ENCODE measurements around the gene HOXA6. TPM values are rescaled to one million over a fixed set of nuclear protein-coding genes. Genes with fewer than 3 reads are reported as not detected.
A peak's percentile ranks its signal among the peaks of the same experiment; 100 is the strongest.

HOXA6 gene
- polyA plus RNA-seq, 2 of the 4 experiments (the other 2 are of a cell fraction), result 0.90 to 2.1 TPM

DNA sequence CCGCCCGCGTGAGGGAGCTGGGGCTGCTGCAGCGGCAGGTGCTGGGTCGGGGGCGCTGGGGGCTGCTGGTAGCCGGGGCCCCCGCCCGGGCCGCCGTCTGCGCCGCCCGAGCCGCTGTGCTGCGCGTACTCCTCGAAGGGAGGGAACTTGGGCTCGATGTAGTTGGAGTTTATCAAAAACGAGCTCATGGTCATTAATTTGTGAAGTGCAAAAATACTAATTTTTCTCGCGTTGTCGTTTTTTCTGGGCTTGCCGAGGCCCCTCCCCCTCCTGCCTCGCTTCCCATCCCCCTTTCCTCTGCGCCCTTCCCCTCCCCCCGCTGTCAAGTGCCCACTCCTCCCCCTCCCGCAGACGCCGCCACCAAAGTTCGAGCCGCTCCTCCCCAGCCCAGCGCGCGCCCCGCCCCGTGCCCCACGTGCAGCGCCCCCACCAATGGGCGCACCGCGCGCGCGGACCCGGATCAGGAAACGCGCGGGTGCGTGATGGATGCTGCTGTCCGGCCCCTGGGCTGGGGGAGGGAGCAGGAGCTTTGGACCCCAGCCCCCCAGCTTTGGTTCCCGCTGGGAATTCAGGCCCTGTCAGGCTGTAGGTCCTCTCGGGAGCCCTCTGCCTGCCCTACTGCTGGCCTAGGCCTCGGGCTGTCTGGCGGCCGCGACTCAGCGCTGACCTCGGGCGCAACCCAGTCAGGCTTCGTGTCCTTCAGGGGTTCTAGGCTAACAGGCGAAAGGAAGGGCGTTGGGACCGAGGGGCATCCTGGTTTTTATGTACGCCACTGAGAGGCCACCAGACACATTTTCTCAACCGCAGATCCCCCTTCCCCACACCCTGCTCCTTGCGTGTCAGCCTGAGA lies 16.8 kb downstream of the HOXA6 start, which contains the start of gene HOXA4:
HOXA4 (minus strand) TSS at position 218 of the 850 bp plus-strand sequence; CDS start at position 194, 24 bp downstream.
- 56% methylated on average over 34 of the region's 67 CpGs for WGBS (ENCODE audit: missing lambda C conversion rate)
- H3K4me2 ChIP-seq, result peak within 1 kb of the TSS; percentile 63
- H3K4me1 ChIP-seq, result peaks cover 31% of the 10 kb centered on the region
- no peak for FAIRE-seq
- peak in 1 of 2 experiments; percentile 84 for DNase-seq (ENCODE audit: low read depth in 1 of 2, low spot score in 1 of 2)
- CTCF ChIA-PET, result interaction anchor here (0.5 to 3.8 kb wide), 14 partner anchors 9 to 451 kb away, joined by 3 to 22 read pairs (median 3); partner anchors contain the start of gene HOXA5
- H3K4me3 ChIP-seq, result peak within 1 kb of the TSS; percentile 54
- POLR2A ChIA-PET, result interaction anchor here (0.7 to 2.2 kb wide), 6 partner anchors 8 to 266 kb away, joined by 3 to 13 read pairs (median 5); partner anchors contain the start of gene SKAP2
- ATAC-seq, result peak; percentile 87 to 88
- peak within 1 kb of the TSS; percentile 82 to 95 for H3K27ac ChIP-seq
- H3K9me3 ChIP-seq, result no peaks in the 10 kb centered on the region
- TF ChIP-seq RAD21 (conservative IDR thresholded peaks at IDR 0.05 in 1 of 2, IDR thresholded peaks at IDR 0.05 in 1 of 2), result no peak
- TF ChIP-seq FOSB (CRISPR knock-in tag; IDR thresholded peaks at IDR 0.05), result no peak
- TF ChIP-seq, protein P1, sequence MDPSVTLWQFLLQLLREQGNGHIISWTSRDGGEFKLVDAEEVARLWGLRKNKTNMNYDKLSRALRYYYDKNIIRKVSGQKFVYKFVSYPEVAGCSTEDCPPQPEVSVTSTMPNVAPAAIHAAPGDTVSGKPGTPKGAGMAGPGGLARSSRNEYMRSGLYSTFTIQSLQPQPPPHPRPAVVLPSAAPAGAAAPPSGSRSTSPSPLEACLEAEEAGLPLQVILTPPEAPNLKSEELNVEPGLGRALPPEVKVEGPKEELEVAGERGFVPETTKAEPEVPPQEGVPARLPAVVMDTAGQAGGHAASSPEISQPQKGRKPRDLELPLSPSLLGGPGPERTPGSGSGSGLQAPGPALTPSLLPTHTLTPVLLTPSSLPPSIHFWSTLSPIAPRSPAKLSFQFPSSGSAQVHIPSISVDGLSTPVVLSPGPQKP (IDR thresholded peaks at IDR 0.05; ENCODE audit: low read depth, low read length), result no peak
- no peak for TF ChIP-seq ESRRA (IDR thresholded peaks at IDR 0.05; ENCODE audit: borderline replicate concordance, low read length)
- TF ChIP-seq, protein P2, sequence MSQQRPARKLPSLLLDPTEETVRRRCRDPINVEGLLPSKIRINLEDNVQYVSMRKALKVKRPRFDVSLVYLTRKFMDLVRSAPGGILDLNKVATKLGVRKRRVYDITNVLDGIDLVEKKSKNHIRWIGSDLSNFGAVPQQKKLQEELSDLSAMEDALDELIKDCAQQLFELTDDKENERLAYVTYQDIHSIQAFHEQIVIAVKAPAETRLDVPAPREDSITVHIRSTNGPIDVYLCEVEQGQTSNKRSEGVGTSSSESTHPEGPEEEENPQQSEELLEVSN (IDR thresholded peaks at IDR 0.05; ENCODE audit: borderline replicate concordance, low read depth), result peak; percentile 84
- TF ChIP-seq, protein P3, sequence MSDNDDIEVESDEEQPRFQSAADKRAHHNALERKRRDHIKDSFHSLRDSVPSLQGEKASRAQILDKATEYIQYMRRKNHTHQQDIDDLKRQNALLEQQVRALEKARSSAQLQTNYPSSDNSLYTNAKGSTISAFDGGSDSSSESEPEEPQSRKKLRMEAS (IDR thresholded peaks at IDR 0.05), result peak; percentile 56
- no peak for TF ChIP-seq RFX5 (IDR thresholded peaks at IDR 0.05)
- TF ChIP-seq ZNF302 (CRISPR knock-in tag; IDR thresholded peaks at IDR 0.05), result no peak
- TF ChIP-seq NR3C1 (IDR thresholded peaks at IDR 0.05), result no peak
- no peak for TF ChIP-seq RNF2 (IDR thresholded peaks at IDR 0.05; ENCODE audit: borderline replicate concordance, low read depth)
- TF ChIP-seq, protein P4, sequence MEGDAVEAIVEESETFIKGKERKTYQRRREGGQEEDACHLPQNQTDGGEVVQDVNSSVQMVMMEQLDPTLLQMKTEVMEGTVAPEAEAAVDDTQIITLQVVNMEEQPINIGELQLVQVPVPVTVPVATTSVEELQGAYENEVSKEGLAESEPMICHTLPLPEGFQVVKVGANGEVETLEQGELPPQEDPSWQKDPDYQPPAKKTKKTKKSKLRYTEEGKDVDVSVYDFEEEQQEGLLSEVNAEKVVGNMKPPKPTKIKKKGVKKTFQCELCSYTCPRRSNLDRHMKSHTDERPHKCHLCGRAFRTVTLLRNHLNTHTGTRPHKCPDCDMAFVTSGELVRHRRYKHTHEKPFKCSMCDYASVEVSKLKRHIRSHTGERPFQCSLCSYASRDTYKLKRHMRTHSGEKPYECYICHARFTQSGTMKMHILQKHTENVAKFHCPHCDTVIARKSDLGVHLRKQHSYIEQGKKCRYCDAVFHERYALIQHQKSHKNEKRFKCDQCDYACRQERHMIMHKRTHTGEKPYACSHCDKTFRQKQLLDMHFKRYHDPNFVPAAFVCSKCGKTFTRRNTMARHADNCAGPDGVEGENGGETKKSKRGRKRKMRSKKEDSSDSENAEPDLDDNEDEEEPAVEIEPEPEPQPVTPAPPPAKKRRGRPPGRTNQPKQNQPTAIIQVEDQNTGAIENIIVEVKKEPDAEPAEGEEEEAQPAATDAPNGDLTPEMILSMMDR (IDR thresholded peaks at IDR 0.05), result no peak
- TF ChIP-seq FOSL2 (IDR thresholded peaks at IDR 0.05), result no peak
- TF ChIP-seq FOSL2 (CRISPR knock-in tag; IDR thresholded peaks at IDR 0.05), result no peak
- TF ChIP-seq CHD2 (IDR thresholded peaks at IDR 0.05; ENCODE audit: low read length, partially characterized antibody), result peak; percentile 74
- TF ChIP-seq JUNB (IDR thresholded peaks at IDR 0.05), result no peak
- TF ChIP-seq, protein P5, sequence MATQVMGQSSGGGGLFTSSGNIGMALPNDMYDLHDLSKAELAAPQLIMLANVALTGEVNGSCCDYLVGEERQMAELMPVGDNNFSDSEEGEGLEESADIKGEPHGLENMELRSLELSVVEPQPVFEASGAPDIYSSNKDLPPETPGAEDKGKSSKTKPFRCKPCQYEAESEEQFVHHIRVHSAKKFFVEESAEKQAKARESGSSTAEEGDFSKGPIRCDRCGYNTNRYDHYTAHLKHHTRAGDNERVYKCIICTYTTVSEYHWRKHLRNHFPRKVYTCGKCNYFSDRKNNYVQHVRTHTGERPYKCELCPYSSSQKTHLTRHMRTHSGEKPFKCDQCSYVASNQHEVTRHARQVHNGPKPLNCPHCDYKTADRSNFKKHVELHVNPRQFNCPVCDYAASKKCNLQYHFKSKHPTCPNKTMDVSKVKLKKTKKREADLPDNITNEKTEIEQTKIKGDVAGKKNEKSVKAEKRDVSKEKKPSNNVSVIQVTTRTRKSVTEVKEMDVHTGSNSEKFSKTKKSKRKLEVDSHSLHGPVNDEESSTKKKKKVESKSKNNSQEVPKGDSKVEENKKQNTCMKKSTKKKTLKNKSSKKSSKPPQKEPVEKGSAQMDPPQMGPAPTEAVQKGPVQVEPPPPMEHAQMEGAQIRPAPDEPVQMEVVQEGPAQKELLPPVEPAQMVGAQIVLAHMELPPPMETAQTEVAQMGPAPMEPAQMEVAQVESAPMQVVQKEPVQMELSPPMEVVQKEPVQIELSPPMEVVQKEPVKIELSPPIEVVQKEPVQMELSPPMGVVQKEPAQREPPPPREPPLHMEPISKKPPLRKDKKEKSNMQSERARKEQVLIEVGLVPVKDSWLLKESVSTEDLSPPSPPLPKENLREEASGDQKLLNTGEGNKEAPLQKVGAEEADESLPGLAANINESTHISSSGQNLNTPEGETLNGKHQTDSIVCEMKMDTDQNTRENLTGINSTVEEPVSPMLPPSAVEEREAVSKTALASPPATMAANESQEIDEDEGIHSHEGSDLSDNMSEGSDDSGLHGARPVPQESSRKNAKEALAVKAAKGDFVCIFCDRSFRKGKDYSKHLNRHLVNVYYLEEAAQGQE (IDR thresholded peaks at IDR 0.05), result no peak
- no peak for TF ChIP-seq PHF8 (IDR thresholded peaks at IDR 0.05; ENCODE audit: borderline replicate concordance, low read depth)
- TF ChIP-seq POLR2A (IDR thresholded peaks at IDR 0.05; ENCODE audit: low read length), result peak; percentile 17; the same call in 1 of the 2 replicates
- TF ChIP-seq EP300 (IDR thresholded peaks at IDR 0.05), result no peak
- TF ChIP-seq, protein P6, sequence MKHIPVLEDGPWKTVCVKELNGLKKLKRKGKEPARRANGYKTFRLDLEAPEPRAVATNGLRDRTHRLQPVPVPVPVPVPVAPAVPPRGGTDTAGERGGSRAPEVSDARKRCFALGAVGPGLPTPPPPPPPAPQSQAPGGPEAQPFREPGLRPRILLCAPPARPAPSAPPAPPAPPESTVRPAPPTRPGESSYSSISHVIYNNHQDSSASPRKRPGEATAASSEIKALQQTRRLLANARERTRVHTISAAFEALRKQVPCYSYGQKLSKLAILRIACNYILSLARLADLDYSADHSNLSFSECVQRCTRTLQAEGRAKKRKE (CRISPR knock-in tag; IDR thresholded peaks at IDR 0.05; ENCODE audit: low read depth), result no peak
- no peak for TF ChIP-seq EHF (CRISPR knock-in tag; IDR thresholded peaks at IDR 0.05)
- TF ChIP-seq, protein P7, sequence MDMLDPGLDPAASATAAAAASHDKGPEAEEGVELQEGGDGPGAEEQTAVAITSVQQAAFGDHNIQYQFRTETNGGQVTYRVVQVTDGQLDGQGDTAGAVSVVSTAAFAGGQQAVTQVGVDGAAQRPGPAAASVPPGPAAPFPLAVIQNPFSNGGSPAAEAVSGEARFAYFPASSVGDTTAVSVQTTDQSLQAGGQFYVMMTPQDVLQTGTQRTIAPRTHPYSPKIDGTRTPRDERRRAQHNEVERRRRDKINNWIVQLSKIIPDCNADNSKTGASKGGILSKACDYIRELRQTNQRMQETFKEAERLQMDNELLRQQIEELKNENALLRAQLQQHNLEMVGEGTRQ (IDR thresholded peaks at IDR 0.05), result peak; percentile 93
- TF ChIP-seq ZFP36 (IDR thresholded peaks at IDR 0.05; ENCODE audit: borderline replicate concordance, partially characterized antibody), result no peak
- TF ChIP-seq CHD4 (IDR thresholded peaks at IDR 0.05; ENCODE audit: borderline replicate concordance), result no peak
- no peak for TF ChIP-seq GATA3 (IDR thresholded peaks at IDR 0.05; ENCODE audit: borderline replicate concordance)
- TF ChIP-seq RARB (CRISPR knock-in tag; IDR thresholded peaks at IDR 0.05), result no peak
- TF ChIP-seq, protein P8, sequence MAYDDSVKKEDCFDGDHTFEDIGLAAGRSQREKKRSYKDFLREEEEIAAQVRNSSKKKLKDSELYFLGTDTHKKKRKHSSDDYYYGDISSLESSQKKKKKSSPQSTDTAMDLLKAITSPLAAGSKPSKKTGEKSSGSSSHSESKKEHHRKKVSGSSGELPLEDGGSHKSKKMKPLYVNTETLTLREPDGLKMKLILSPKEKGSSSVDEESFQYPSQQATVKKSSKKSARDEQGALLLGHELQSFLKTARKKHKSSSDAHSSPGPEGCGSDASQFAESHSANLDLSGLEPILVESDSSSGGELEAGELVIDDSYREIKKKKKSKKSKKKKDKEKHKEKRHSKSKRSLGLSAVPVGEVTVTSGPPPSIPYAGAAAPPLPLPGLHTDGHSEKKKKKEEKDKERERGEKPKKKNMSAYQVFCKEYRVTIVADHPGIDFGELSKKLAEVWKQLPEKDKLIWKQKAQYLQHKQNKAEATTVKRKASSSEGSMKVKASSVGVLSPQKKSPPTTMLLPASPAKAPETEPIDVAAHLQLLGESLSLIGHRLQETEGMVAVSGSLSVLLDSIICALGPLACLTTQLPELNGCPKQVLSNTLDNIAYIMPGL (CRISPR knock-in tag; IDR thresholded peaks at IDR 0.05; ENCODE audit: borderline replicate concordance), result no peak
- no peak for TF ChIP-seq SMC3 (IDR thresholded peaks at IDR 0.05)
